HCT116 (cell line): ENCODE measurements around the gene PREP.

ENCODE experiments used
- EZH2 ChIP-seq: fragments of 200-600 bp; sonication (generic); IDR thresholded peaks from 2 replicates; pipeline ENCODE4 v1.6.1; 2017; ENCODE audit warnings: antibody characterized with exemption, mixed run types
- EZH2phosphoT487 ChIP-seq: fragments of 200-600 bp; IDR thresholded peaks from 2 replicates; pipeline ENCODE4 v1.6.1; 2018; ENCODE audit warnings: antibody characterized with exemption, borderline replicate concordance
- FOSL1 ChIP-seq: IDR thresholded peaks from 2 replicates; pipeline ENCODE4 v1.6.1; 2012; ENCODE audit warnings: low read depth
- JUND ChIP-seq: IDR thresholded peaks from 2 replicates; pipeline ENCODE4 v1.6.1; 2012
- TF ChIP-seq, protein P1 (sequence below), 3 experiments: fragments of 200-600 bp in 1 of 3; sonication (generic) in 1 of 3; IDR thresholded peaks in 2 of 3; conservative IDR thresholded peaks in 1 of 3; 2 replicates each; pipeline ENCODE4 v1.5.1; 2012 to 2017; ENCODE audit warnings: low read depth in 2 of 3, low read length in 2 of 3, antibody characterized with exemption in 1 of 3, borderline replicate concordance in 1 of 3, control low read depth in 1 of 3, mild to moderate bottlenecking in 1 of 3, mixed read lengths in 1 of 3, mixed run types in 1 of 3, moderate library complexity in 1 of 3; ENCODE audit not compliant: insufficient read depth in 1 of 3
- TF ChIP-seq, protein P2 (sequence below): IDR thresholded peaks from 2 replicates; pipeline ENCODE4 v1.6.1; 2011; ENCODE audit warnings: mild to moderate bottlenecking, low read length, moderate library complexity; ENCODE audit not compliant: insufficient replicate concordance; ENCODE audit errors: extremely low read depth
- TF ChIP-seq, protein P3 (sequence below): IDR thresholded peaks from 2 replicates; pipeline ENCODE4 v1.6.1; 2012

DNA sequence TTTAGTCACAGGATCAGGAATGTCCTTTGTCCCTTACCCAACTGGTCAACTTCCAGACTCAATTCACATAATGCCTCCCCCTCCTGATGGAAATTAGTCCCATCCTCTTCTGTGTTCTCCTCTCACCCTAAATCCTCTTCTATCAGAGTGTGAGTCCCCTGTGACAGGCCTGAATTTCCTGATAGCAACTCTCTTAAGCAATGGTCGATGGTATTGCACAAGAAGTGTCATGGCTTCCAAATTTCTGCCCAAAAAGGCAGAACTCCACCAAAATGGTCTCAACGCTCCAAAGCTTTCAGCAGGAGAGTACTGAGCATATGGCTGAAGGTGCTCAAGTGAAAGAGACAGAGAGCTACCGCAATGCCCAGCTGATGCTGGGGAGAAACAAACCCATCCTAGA is 2.4 kb downstream of the PREP start:
- TF ChIP-seq, protein P1, sequence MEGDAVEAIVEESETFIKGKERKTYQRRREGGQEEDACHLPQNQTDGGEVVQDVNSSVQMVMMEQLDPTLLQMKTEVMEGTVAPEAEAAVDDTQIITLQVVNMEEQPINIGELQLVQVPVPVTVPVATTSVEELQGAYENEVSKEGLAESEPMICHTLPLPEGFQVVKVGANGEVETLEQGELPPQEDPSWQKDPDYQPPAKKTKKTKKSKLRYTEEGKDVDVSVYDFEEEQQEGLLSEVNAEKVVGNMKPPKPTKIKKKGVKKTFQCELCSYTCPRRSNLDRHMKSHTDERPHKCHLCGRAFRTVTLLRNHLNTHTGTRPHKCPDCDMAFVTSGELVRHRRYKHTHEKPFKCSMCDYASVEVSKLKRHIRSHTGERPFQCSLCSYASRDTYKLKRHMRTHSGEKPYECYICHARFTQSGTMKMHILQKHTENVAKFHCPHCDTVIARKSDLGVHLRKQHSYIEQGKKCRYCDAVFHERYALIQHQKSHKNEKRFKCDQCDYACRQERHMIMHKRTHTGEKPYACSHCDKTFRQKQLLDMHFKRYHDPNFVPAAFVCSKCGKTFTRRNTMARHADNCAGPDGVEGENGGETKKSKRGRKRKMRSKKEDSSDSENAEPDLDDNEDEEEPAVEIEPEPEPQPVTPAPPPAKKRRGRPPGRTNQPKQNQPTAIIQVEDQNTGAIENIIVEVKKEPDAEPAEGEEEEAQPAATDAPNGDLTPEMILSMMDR (IDR thresholded peaks at IDR 0.05 in 2 of 3, conservative IDR thresholded peaks at IDR 0.05 in 1 of 3; ENCODE audit: borderline replicate concordance in 1 of 3, insufficient read depth in 1 of 3, low read depth in 2 of 3, low read length in 2 of 3) = no peak
- TF ChIP-seq EZH2phosphoT487 (no peak), JUND (no peak), FOSL1 (no peak), EZH2 (no peak)
- TF ChIP-seq, protein P2, sequence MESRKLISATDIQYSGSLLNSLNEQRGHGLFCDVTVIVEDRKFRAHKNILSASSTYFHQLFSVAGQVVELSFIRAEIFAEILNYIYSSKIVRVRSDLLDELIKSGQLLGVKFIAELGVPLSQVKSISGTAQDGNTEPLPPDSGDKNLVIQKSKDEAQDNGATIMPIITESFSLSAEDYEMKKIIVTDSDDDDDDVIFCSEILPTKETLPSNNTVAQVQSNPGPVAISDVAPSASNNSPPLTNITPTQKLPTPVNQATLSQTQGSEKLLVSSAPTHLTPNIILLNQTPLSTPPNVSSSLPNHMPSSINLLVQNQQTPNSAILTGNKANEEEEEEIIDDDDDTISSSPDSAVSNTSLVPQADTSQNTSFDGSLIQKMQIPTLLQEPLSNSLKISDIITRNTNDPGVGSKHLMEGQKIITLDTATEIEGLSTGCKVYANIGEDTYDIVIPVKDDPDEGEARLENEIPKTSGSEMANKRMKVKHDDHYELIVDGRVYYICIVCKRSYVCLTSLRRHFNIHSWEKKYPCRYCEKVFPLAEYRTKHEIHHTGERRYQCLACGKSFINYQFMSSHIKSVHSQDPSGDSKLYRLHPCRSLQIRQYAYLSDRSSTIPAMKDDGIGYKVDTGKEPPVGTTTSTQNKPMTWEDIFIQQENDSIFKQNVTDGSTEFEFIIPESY = no peak
- TF ChIP-seq, protein P3, sequence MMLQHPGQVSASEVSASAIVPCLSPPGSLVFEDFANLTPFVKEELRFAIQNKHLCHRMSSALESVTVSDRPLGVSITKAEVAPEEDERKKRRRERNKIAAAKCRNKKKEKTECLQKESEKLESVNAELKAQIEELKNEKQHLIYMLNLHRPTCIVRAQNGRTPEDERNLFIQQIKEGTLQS = no peak
